NCI-H1092 treated with DMSO at 0.1 percent for 48 hours (cell line): ENCODE data around the gene TOMM34.

Source experiments
- DNase-seq: peaks from one replicate; lab custom pipeline; 2025; lab: John Stamatoyannopoulos, UW

TOMM34 gene

DNA sequence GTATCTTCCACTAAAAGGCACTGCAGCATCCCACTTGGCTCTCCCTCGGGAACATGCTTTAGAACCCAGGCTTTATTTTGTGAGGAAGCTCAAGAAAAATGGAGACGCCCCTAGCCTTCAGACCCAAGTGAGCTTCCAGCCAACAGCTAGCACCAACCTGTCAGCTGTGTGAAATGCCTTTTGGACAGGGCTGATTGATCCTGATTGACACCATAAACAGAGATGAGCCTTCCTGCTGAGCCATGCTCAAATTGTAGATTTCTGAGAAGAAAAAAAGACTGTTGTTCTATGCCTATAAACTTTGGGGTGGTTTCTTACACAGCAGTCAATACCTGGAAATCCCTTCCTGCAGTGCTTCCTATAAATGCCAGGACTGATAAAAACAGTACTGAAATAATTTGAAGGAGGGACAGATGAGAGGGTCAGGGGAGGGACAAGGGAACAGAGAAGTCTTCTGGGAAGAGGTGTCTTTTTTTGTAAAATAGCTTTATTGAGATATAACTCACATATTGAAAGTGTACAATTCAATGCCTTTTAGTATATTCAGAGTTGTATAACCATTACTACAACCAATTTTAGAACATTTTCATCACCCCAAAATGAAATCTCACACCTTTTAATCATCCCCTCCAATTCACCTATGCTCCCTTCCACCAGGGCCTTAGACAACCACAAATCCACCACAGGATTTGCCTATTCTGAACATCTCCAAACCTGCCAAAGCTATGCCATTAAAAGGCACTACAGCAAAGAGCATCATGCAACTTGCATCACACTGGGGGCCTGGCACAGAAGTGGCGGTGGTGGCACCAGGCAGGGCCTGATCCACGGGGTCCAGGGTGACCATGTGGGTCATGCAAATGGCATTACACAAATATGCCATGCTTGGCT is 3.4 kb upstream of the TOMM34 start:
- no peak for DNase-seq

DNA sequence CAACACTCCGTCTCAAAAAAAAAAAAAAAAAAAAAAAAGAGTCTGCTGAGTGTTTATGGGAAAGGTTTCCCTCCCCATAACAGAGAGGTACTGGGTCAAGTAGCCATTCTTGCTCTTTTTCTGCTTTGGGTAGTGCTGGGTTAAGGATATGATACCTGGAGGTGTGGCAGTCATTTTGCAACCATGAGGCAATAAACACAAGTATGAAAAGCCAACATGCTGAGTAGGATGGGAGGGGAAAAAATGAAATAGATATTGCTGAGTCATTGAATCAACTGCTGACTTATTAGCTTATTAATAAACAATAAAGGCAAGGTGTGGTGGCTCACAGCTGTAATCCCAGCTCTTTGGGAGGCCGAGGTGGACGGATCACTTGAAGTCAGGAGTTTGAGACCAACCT is 2.3 kb upstream of the TOMM34 start:
- no peak for DNase-seq

DNA sequence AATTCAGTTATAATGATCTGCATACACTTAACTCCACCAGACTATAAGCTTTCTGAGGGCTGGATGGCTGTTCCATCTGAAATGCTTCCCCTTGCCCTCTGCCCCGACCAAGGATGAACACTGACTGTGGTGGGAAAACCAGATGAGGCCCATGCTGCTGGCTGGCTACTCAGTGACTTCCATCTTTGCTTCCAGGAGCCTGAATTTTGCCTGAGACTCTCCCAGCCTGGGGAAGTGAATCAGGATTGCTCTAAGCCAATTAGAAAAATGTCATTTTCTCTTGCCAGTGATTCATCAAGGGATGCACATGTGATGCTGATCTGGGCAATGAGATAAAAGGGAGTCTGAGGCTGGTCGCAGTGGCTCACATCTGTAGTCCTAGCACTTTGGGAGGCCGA is 1.7 kb upstream of the TOMM34 start:
- DNase-seq: no peak

DNA sequence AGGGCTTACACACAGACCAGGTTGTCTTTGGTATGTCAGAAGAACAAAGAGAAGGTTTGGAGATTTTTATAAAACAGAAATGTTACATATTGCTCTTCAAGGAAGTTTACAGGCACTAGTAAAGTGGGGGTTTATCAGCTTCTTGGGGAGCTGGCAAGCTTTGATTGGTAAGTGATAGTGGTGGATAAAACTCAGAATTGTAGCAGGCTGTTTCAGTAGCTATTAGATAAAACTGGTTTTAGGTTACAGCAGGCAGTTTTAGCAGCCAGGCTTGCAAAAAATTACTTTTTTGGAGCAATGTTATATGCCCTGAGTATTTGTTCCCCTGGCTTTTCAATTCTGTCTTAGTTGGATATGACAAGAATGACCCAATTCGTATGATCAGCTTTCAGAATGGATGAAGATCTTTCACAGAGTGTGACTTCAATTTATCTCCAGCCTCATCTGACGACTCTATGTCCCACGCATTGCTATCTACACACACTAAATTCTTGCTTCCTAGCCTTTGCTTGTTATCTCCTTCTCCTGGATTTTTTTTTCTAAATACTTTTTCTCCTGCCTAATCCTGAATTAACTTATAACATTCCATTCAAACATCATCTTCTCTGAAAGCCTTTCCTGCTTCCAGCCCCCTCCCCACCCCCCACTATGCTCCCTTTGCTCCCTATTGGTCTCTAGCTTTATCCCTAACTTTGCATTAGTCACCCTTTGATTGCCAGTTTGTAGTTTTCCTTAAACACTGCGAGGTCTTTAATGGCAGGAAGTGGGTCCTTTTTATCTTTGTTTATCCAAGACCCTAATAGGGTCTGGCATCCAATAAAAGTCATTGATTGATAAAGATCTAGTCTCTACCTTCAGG is 1.0 kb upstream of the TOMM34 start:
- no peak for DNase-seq

DNA sequence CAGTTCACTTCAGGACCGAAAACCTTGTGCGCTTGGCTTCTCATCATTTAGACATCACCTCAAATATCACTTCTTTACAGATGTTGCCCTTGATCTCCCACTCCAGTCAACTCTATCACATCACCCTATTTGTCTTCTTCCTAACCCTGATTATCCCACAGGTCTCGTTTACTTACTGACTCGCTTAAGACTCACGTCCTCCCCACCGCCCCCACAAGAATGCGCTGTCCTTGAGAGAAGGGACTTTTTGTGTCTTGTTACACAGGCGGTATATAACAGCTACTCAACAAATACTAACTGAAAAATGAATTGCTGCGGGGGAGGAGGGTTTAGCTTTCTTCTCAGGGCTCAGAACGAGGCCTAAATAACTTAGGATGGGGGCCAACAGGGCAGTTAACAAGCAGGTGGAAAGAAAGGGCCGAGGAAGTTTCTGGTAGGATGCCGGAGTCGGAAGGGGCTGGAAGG is 527 bp downstream of the TOMM34 start:
- no peak for DNase-seq

DNA sequence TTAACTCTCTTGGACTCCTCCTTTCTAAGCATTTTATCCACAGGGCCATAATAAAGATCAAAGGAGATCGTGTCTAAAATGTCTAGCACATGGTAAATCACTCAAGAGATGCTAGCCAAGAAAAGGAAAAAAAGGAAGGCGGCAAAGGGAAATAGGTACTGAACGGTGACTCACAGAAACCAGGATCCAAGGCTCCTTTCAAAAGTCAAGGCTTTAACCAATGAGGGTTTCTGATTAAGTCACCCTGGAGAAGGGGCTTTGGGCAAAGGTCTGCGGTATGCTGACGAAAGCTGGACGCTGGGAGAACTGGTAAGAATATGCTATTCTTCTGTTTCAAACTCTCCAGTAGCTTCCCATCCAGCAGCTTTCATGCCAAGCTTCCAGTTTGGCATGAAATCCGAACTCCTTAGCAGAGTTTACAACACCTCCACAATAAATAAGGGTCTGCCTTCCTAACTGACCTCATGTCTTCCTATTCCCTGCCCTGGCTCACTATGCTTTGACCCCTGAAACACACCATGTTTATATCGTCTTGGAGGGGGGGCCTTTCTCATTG is 1.0 kb downstream of the TOMM34 start:
- no peak for DNase-seq

DNA sequence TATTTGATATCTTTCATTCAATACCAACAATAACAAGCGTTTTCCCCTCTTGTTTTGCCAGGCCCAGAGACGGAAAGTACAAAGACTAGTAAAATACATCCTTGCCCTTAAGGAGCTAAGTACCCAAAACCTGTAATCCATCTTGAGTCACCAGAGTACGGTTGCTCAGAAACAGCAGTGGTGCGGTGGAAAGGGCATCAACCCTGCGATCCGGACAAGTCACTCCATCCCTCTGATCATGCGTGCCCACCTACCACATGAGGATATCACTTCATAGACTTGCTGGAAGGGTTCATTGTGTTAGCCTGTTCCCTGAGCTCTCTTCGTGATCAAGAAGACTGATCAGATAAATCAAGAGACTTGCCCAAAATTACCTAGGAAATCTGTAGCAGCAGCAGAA is 1.9 kb downstream of the TOMM34 start:
- no peak for DNase-seq

DNA sequence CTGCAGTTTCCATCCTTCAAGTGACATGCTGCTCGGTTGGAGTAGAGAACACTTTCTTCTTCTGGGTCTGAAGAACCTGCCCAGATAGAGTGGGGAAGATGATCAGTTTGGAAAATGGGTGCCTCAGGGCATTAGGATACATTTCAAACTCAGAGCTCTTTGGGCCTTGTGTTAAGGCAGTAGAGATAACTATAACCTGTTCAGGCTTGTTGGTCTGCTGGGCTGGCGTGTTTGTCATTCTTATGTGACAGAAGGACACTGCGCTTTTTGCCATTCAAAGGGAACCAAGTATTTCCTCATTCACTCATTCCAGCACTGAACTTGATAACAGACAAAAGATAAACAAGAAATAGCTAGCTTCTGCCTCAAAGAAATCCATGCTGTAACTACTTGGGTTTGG is 3.8 kb downstream of the TOMM34 start:
- DNase-seq: no peak

DNA sequence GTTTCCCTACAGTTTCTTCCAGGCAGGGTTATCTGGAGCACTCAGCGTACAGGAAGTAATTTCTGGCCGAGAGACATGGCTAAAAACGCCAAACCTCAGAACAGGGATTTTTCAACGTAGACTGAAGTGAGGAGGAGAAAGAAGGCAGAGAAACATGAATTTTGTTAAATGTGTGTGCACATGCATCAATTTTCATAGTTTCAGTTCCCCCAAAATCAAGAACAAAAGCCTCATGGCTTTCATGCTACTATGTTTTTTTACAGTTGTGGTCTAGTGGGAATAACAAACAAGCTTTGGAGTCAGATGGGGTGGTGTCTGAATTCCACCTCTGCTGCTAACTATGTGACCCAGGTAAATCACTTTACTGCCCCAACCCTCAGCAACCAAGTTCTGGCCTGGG is 4.9 kb downstream of the TOMM34 start:
- DNase-seq: no peak

DNA sequence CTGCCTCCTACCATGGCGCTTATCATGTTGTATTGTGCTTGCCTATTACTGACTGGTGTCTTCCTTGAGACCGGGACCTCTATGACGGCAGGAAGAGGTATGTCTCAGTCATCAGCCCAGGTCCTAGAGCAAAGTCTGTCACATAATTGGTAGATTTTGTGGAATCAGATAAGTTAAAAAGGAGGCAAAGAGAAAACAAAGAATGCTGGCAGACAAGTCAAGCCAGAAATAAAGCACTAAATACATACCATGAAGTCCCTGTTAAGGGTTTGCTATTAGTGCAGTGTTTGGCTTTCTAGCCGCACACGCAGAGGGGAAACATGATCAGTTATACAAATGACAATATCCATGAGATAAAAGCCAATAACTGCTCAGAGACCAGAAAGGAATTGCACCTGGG is 6.0 kb downstream of the TOMM34 start:
- no peak for DNase-seq

DNA sequence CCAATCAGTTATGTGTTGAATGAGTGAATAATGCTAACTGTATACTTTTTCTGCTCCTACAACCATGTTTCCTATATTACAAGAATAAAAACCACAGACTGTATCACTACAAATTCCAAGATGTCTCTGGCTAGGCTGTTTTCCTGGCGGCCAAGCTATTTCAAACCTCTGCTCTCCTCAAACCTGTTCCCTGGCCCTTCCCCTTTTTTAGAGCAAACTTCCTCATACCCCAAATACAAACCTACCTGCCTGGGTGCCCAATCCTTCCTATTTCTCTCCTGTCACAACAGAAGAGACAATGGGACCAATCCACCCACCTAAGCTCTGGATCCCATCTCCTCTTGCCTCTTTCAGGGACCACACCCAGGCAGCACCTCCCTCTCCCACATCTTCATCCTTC is 7.5 kb downstream of the TOMM34 start:
- DNase-seq: no peak

DNA sequence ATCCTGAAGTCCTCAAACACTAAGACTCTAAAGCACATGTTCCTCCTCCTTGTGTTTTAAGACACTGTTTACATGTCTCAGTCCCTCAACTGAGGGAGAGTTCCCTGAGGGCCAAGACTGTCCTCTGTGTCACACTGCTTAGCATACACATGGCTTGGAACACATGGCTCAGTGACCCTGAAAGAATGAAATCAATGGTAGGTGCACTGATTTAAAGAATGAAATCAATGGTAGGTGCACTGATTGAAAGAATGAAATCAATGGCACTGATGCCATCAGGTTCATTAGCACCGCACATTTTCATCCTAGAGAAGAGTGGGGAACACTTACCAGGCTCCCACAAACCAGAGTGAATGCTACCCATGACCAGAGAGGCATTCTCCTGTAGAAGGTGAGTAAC is 9.8 kb downstream of the TOMM34 start:
- no peak for DNase-seq

DNA sequence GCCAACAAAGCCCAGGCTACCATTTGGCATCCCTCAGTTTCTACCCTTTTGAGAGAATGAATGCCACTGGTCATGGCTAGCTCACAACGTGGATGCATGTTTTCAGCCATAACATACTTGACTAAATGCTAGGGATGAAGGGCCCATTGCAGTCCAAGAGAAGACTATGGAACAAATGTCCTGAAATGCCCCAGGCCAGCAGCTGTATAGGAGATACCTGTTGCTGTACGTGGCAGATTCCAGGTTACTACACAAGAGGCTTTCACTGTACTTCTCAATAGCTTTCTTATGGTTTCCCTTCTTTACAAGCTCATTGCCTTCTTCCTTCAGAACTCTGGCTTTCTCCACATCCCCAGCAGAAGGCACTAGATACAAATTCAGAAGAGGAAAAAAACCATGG is 11.7 kb downstream of the TOMM34 start:
- no peak for DNase-seq

DNA sequence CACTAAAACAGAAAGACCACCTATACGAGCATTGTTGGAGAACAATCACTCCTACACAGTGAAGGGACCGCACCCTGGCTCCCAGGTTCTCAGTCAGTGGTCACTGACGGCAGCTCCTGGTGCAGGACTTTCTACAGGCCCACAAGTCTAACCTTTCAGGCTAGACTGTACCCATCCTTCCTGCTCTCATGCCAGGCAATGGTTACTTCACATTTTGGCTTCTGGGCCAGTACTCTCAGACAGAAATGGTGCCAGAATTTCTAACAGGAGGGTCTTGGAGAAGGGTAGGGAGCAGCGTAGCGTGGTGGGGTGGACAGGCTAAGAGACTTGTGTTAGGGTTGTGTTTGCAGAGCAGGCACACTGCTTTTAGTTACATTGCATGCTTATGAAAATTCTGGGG is 12.1 kb downstream of the TOMM34 start:
- no peak for DNase-seq

DNA sequence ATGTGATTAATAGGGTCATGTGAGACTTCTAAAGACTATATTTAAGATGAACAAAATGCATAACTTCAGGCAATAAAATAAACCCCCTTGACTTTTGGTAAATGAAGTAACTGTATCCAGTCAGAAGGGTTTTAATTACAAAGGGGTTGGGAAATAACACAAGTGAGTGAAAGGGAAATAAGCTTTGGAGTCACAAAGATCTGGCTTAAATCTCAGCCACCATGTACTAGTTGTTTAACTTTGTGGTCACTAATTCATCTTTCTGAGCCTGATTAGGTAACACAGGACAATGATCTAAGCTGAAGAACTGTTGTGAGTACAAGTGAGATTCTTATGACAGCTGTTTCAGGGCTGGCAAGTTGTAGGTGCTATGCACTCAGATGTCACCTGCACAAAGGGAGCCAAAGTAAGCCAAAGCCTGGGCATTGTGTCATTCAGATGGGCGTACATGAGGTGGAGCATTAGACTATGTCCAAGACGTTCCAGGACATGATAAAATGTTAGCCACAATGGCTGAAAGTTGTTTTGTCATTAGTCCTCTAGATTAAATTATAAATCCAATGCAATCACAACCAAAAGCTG is 13.8 kb downstream of the TOMM34 start:
- no peak for DNase-seq

DNA sequence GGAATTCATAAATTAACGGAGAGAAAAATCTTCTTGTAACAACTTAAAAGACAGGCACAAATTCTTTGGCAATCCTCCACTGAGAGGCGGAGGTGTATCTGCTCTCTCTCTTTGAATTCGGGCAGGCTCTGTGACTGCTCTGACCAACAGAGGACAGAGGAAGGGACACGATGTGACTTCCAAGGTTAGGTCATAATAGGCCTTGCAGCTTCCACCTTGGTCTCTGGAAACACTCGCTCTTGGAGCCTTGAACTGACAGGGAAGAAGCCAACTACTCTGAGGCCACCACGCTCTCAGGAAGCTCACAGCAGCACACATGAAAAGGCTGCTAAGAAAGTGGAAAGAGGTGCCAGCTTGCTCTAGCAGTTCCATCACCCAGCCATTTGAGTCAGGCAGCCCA is 14.9 kb downstream of the TOMM34 start:
- DNase-seq: no peak

DNA sequence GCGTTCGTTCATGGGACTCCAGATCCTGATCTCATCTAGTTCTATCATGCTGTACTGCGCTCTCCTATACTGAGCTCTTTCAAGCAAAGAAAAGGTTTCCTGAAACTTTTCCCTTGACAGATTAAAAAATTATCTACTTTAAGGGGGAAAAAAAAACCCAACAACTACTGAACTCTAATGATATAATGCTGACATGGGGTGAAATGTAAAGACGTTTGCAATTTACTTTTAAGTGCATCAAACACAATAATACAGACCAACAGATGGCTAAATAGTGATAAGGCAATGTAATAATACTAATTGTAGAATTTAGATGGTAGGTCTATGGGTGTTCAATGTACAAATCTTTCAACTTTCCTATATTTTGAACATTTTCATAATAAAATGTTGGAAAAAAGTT is 16.4 kb downstream of the TOMM34 start:
- no peak for DNase-seq

DNA sequence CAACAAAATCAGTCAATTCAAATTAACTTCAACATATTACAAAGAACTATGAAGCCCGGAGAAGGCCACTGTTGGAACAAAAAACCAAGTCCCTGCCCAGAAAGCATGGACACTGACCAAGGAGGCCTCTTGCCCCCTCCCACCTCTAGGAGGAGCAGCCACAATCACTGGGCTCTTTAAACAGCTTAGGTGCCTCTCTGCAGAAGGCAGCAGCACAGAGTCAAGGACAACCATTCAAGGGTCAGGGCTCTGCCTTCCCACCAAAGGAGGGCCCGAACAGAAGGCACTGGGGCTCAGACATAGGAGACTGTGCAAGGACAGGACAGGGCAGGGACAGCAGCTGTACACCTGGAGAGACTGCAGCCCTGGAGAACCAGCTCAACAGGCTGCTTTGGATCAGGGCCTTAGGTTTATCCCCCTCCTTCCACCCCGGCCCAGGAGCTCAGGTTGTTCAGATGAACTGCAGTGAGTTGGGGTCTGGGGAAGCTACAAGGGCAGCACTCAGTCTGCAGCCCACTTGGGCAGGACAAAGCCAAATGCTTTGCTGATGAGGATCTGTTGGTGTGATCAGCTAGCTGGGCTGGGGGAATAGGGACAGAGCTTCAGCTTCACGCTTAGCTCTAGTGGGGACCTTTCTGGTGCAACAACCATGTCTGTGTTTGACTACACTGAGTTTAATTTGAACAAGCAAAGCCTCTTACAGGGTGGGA is 17.8 kb downstream of the TOMM34 start:
- no peak for DNase-seq

DNA sequence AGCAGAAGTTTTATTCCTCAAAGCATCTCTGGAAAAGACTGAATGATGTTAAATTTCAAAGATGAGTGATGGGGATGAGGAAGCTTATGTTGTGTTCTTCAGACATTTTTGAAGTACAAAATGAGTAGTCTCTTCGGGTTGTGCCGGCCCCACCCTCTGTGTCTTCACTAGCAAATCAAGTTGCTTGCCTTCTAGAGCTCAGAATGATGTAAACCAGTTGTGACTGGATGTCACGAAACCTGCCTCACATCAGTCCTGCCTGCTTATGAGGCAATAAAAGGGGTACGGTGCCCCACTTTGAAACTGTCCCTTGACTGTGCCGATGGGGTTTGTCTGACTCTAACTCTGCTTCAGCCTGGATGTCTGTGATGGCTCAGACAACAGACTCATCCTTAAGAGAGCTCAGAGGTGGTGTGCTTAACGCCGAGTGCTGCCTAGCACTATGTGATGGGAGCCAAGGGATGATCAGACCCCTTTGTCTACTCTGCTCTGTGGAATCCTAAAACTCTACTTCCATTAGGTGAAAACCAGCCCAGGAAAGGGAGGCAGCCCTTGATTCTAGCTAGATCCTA is 19.0 kb downstream of the TOMM34 start:
- DNase-seq: no peak

DNA sequence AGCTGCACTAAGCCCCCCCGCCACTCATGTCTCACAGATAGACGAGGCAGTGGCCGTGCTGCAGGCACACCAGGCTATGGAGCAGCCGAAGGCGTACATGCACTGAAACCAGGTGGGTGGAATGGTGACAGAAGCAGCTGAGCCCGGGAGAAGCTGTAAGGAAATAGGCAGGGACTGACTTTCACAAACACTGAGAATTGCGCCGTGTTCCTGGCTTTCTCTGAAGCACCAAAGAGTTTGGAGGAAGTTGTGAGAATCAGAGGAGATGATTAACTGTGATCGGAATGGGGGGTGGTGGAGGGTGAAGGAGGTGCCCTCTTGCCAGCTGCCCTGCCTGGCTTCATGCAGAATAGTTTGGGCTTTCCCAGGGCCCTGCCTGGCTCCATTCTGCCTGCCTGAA is 21.6 kb downstream of the TOMM34 start:
- DNase-seq: no peak

DNA sequence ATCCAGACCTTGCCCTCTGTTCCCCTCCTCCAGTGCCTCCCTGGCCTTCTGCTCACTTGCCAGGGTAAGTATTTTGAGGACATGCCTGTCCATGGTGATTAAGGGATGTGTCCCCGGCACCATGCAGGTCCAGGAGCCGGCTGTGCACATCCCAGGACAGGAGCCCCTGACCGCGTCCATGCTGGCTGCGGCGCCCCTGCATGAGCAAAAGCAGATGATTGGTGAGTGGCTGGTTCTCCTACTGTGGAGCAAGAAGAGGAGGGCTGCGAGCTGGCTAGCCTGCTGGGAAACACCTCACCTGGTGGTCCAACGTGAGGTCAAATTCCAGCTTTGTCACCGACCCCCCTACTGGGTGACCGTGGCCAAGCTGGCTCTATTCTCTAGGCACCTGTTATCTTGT is 23.7 kb downstream of the TOMM34 start:
- no peak for DNase-seq

DNA sequence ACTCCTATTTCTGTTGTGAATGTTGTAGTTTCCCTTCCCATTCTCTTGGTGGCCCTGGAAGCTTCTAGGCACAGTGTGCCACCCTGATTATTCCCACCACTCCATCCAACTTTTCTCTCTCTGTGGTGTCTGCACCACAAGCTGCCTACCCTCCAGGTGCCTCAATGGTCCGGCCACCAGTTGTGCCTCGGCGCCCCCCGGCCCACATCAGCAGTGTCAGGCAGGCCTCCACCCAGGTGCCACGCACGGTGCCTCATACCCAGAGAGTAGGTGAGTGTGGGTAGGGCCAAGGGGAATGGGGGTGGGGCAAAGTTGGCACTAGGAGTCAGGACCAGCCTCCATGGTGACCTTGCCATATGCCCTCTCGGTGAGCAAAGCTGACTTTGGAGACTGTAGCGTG is 27.3 kb downstream of the TOMM34 start:
- no peak for DNase-seq
